ENCODE data around the gene MYH9. TPM values are rescaled to one million over a fixed set of nuclear protein-coding genes. Genes with fewer than 3 reads are reported as not detected.
A peak's percentile ranks its signal among the peaks of the same experiment; 100 is the strongest.

MYH9 gene
- total and polyA plus RNA-seq, 4 donors, result 184 to 667 (median 332) TPM

DNA sequence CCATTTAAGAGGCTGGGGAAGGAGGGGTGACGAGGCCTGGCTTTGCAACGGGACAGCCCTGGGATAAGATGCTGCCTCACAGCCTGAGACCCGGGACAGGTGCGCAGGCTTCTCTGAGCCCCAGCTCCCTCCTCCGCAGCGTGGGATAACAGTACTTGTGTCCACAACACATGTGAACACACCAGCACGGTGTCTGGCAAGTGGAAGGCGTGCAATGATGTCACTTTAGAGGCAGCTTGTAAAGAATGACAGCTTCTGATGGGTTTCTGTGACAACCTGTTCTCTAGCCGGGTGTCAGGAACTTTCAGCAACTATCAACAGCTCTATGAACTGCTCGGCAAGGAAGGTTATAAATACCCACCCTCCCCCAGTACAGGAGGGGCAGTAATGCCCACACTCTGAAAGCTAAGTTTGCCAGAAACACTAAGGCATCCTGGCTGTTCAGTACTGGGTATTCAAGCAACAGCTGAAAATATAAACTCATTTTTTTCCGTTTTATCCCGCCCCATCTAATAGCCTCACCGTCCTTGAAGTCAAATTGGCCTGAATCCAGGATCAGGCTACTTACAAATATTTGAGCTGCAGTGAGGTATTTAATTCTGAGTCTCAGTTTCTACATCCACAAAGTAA lies 59.7 kb downstream of the MYH9 start:
- no peaks in the 10 kb centered on the region for H3K27me3 ChIP-seq (ENCODE audit: control insufficient read depth in 3 of 3, insufficient read depth in 3 of 3, low read length in 2 of 3)
- H3K27ac ChIP-seq (ENCODE audit: low read depth in 1 of 2, low read length in 1 of 2), result peak overlapping the region; percentile 95 to 97
- H3K4me3 ChIP-seq, result no peak overlapping the region
- no peaks in the 10 kb centered on the region for H3K9me3 ChIP-seq (ENCODE audit: control insufficient read depth in 4 of 4, insufficient read depth in 3 of 4, low read length in 3 of 4)
- H3K9ac ChIP-seq (ENCODE audit: insufficient read depth in 1 of 2, low read length in 2 of 2), result peak overlapping the region in 1 of 2 donors; percentile 52
- no peak for ATAC-seq (ENCODE audit: insufficient read depth, low FRiP score)
- peak; percentile 37 to 87 (median 73) for DNase-seq
- TF ChIP-seq, protein P1, sequence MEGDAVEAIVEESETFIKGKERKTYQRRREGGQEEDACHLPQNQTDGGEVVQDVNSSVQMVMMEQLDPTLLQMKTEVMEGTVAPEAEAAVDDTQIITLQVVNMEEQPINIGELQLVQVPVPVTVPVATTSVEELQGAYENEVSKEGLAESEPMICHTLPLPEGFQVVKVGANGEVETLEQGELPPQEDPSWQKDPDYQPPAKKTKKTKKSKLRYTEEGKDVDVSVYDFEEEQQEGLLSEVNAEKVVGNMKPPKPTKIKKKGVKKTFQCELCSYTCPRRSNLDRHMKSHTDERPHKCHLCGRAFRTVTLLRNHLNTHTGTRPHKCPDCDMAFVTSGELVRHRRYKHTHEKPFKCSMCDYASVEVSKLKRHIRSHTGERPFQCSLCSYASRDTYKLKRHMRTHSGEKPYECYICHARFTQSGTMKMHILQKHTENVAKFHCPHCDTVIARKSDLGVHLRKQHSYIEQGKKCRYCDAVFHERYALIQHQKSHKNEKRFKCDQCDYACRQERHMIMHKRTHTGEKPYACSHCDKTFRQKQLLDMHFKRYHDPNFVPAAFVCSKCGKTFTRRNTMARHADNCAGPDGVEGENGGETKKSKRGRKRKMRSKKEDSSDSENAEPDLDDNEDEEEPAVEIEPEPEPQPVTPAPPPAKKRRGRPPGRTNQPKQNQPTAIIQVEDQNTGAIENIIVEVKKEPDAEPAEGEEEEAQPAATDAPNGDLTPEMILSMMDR (IDR thresholded peaks at IDR 0.05; ENCODE audit: control extremely low read depth, extremely low read depth), result no peak
- 50 to 76% methylated on average over 13 of the region's 13 CpGs for WGBS, 2 donors
- peaks cover 38 to 76% (median 46%) of the 10 kb centered on the region in 5 donors for H3K4me1 ChIP-seq (ENCODE audit: control insufficient read depth in 5 of 5, insufficient read depth in 5 of 5, low read length in 5 of 5)
- H3K36me3 ChIP-seq (ENCODE audit: control insufficient read depth in 4 of 4, insufficient read depth in 4 of 4, low read length in 4 of 4), result peaks cover 4 to 50% (median 29%) of the 10 kb centered on the region in 4 donors

DNA sequence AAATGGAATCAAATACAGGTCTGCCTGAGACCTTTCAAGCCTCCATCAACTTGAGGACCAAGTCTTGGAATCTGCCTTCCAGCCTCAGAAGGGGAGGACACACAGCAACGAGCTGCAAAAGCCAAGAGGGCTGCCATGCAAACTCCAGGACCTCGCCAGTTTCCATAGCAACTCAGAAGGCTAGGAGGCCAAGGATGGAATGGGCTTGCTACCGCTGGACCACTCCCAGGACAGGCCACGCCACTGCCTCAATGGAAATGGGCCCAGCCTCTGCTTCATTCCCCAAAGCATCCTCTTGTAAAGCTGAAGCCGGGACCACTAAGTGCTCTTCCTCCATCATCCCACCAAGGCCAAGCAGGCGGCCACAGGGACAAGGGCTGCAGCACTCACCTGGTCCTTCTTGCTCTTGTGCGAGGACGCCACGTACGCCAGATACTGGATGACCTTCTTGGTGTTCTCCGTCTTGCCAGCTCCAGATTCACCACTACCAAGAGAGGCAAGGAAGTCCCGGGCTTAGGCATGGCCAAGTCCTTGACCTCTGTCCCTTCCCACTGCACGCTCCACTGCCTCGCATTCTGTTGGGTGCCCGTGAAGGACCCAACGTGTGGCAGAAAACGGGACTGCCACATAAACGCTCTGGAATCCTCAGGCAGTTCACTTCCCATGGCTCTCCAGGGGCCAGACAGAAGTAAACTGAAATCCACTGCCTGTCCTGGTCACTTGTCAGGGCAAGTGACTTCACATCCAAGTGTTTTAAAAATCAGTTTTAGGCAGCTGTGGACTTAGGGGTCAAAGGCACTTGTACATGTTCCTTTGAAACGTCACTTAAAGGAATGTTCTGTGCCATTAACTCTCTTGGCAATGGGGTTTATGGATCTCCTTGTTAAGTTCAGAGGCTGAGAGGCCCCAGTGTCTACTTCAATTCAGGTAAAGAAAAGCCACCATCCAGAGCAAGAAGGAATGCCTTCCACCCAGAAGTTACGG lies 61.3 kb downstream of the MYH9 start:
- ATAC-seq (ENCODE audit: insufficient read depth, low FRiP score) (no peak), DNase-seq (no peak)
- Histone ChIP-seq H3K9ac (ENCODE audit: insufficient read depth in 1 of 2, low read length in 2 of 2) (no peak overlapping the region), H3K27ac (ENCODE audit: low read depth in 1 of 2, low read length in 1 of 2) (peak overlapping the region; percentile 93 to 97), H3K27me3 (ENCODE audit: control insufficient read depth in 3 of 3, insufficient read depth in 3 of 3, low read length in 2 of 3) (no peaks in the 10 kb centered on the region), H3K36me3 (ENCODE audit: control insufficient read depth in 4 of 4, insufficient read depth in 4 of 4, low read length in 4 of 4) (peaks cover 14 to 62% (median 37%) of the 10 kb centered on the region in 4 donors), H3K9me3 (ENCODE audit: control insufficient read depth in 4 of 4, insufficient read depth in 3 of 4, low read length in 3 of 4) (no peaks in the 10 kb centered on the region), H3K4me3 (no peak overlapping the region), H3K4me1 (ENCODE audit: control insufficient read depth in 5 of 5, insufficient read depth in 5 of 5, low read length in 5 of 5) (peaks cover 30 to 65% (median 36%) of the 10 kb centered on the region in 5 donors)
- TF ChIP-seq, protein P1 (IDR thresholded peaks at IDR 0.05; ENCODE audit: control extremely low read depth, extremely low read depth), result no peak
- 75 to 81% methylated on average over 20 of the region's 20 CpGs for WGBS, 2 donors

DNA sequence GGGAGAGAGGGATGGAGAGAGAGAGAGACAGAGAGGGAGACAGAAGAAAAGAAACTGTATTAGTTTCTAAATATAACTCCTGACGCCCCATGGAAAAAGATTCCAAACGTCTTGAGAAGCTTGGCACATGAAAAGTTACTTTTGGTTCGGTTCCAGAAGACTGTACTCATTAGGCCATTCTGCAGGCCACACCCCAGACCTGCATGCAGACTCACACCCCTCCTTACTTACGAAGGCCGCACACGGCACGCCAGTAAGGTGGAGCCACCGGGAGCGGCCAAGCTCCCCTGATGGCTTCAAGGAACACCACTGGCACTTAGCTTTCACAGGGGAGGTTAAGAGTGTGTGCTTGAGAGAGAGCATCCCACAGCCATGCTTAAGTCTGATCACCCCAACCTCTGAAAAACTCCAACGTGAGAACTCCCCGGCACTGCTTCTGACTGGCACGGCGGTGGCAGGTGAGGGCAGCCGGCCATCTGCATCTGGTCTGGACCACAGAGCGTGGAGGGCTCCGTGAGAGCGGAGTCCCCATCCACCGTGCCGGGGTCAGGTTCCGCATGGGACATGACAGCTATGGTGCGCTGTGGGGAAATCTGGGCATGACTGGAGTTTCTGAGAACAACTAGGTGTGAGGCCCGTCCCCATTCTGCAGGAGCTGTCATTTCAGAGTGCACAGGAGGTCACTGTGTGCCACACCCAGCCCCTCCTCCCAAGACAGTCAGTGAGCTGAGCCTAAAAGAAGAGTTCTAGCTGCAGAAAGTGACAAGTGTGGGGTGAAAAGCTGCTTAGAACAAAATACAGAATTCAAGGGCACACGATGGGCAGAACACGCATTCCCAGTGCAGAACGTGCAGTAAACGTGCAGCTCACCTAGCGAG lies 62.4 kb downstream of the MYH9 start:
- Histone ChIP-seq H3K36me3 (ENCODE audit: control insufficient read depth in 4 of 4, insufficient read depth in 4 of 4, low read length in 4 of 4) (peaks cover 21 to 69% (median 46%) of the 10 kb centered on the region in 4 donors), H3K9ac (ENCODE audit: insufficient read depth in 1 of 2, low read length in 2 of 2) (peak overlapping the region in 1 of 2 donors; percentile 77), H3K9me3 (ENCODE audit: control insufficient read depth in 4 of 4, insufficient read depth in 3 of 4, low read length in 3 of 4) (no peaks in the 10 kb centered on the region), H3K27ac (ENCODE audit: low read depth in 1 of 2, low read length in 1 of 2) (peak overlapping the region; percentile 93 to 97), H3K27me3 (ENCODE audit: control insufficient read depth in 3 of 3, insufficient read depth in 3 of 3, low read length in 2 of 3) (no peaks in the 10 kb centered on the region), H3K4me3 (no peak overlapping the region), H3K4me1 (ENCODE audit: control insufficient read depth in 5 of 5, insufficient read depth in 5 of 5, low read length in 5 of 5) (peaks cover 25 to 55% (median 34%) of the 10 kb centered on the region in 5 donors)
- TF ChIP-seq, protein P1 (IDR thresholded peaks at IDR 0.05; ENCODE audit: control extremely low read depth, extremely low read depth), result no peak
- DNase-seq (peak in 2 of 3 donors; percentile 55 to 73), ATAC-seq (ENCODE audit: insufficient read depth, low FRiP score) (peak; percentile 36)
- 69 to 83% methylated on average over 27 of the region's 27 CpGs for WGBS, 2 donors

Data from lung (tissue), 12 donors.